Smooth muscle cell (in vitro differentiated cells): ENCODE data around the gene TECTB. TPM values are rescaled to one million over a fixed set of nuclear protein-coding genes. Genes with fewer than 3 reads are reported as not detected.

Experiments
- microRNA-seq: library from miRNA; unstranded; fragments of <30 nt; microRNA quantifications from one replicate; pipeline ENCODE4, GENCODE V29; 2016; ENCODE audit warnings: borderline number of aligned reads
- polyA plus RNA-seq: library from polyadenylated mRNA; unstranded; fragments of >200 nt; fragmentation: Nextera tagmentation; extraction: Ambion mirVana; gene quantifications from 2 replicates; pipeline ENCODE4 v1.2.1, GENCODE V29; 2016
- small RNA-seq: library from RNA; depleted of rRNA; stranded (forward); fragments of <200 nt; gene quantifications from one replicate; pipeline ENCODE3, GENCODE V24; 2014
- total RNA-seq: library from RNA; depleted of rRNA; stranded (reverse); fragments of >200 nt; gene quantifications from 2 replicates; pipeline ENCODE4 v1.2.3, GENCODE V29; 2014

Gene TECTB
- total and polyA plus RNA-seq, 2 experiments from 2014 or later: not detected

Small RNA genes lying within 50 kb of the gene (microRNA-seq; reads per million reads assigned to microRNA genes)
- gene MIR6715A (not detected), gene MIR6715B (not detected)

Small RNA genes lying within 50 kb of the gene (small RNA-seq; reads per million reads assigned to genes)
- gene MIR6715A: not detected

Other genes with a start within 250 kb of the TECTB start
- gene GPAM, start 99.6 kb upstream of the TECTB start, total RNA-seq: 11.7 and 14.4 TPM in 2 replicates
- gene GPAM, start 99.6 kb upstream of the TECTB start, polyA plus RNA-seq: 3.9 and 5.1 TPM in 2 replicates
- not detected in 2 replicates for gene ACSL5, start 90.7 kb downstream of the TECTB start, total RNA-seq
- gene ACSL5, start 90.7 kb downstream of the TECTB start, polyA plus RNA-seq: 0.61 TPM in 1 of 2 replicates, not detected in the other
- gene ZDHHC6, start 163.5 kb downstream of the TECTB start, total RNA-seq: 19.2 and 19.4 TPM in 2 replicates
- 19.7 and 24.5 TPM in 2 replicates for gene ZDHHC6, start 163.5 kb downstream of the TECTB start, polyA plus RNA-seq
- 21.8 and 30.3 TPM in 2 replicates for gene VTI1A, start 163.8 kb downstream of the TECTB start, total RNA-seq
- gene VTI1A, start 163.8 kb downstream of the TECTB start, polyA plus RNA-seq: 11.9 and 14.0 TPM in 2 replicates